ENCODE data around the gene MOGAT2.

The MOGAT2 gene

GRCh38 chr11:75767793-75768111, 50.1 kb downstream of the MOGAT2 start:
- H3K27me3 ChIP-seq (ENCODE audit: control insufficient read depth, insufficient read depth, low read length), result no peaks in the 10 kb centered on the region
- H3K9ac ChIP-seq (ENCODE audit: low read length), result no peak overlapping the region
- no peak overlapping the region for H3K27ac ChIP-seq (ENCODE audit: low read depth, low read length)
- peak overlapping the region; percentile 57 for H3K4me3 ChIP-seq (ENCODE audit: low read length)
- H3K36me3 ChIP-seq (ENCODE audit: control insufficient read depth, insufficient read depth, low read length), result no peaks in the 10 kb centered on the region
- H3K4me1 ChIP-seq (ENCODE audit: control insufficient read depth, insufficient read depth, low read length), result peaks cover 5% of the 10 kb centered on the region

DNA sequence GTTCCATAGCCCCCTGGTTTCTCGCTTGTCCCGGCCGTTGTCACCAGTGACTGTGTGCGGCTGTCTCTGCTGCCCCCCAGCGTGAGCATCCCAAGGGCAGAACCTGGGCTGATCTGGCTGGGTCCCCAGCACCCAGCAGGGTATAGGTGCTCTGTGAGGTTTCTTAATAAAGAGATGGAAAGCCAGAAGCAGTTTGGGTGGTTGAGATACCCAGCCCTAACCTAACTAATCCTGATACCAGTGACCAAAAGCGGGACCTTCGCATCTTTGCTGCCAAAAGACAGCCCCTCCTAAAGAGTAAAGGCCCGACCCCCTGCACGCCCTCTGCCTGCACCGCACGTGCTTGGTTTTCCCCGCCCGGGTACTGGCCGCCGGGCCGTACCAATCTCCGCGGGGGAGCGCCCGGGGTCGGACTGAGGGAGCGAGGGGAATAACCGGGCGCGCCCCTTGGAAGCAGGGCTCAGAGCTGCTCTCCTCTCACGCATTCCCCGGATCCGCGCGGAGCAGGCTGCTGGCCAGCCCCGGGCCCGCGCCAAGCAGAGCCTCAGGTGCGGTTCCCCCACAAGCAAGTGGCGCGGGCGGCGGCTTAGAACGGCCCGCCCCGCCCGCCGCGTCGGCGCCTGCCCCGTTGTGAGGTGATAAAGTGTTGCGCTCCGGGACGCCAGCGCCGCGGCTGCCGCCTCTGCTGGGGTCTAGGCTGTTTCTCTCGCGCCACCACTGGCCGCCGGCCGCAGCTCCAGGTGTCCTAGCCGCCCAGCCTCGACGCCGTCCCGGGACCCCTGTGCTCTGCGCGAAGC, 50.7 kb downstream of the MOGAT2 start, which contains the start of gene DGAT2:
TSS of gene DGAT2 (plus strand) at position 667 of the 797 bp plus-strand sequence. CDS start 214 bp downstream, outside the sequence.
- Histone ChIP-seq H3K4me1 (ENCODE audit: control insufficient read depth, insufficient read depth, low read length) (peaks cover 5% of the 10 kb centered on the region), H3K36me3 (ENCODE audit: control insufficient read depth, insufficient read depth, low read length) (no peaks in the 10 kb centered on the region), H3K4me3 (ENCODE audit: low read length) (peak within 1 kb of the TSS; percentile 57), H3K9ac (ENCODE audit: low read length) (no peak within 1 kb of the TSS), H3K27ac (ENCODE audit: low read depth, low read length) (no peak within 1 kb of the TSS), H3K27me3 (ENCODE audit: control insufficient read depth, insufficient read depth, low read length) (no peaks in the 10 kb centered on the region)

DNA sequence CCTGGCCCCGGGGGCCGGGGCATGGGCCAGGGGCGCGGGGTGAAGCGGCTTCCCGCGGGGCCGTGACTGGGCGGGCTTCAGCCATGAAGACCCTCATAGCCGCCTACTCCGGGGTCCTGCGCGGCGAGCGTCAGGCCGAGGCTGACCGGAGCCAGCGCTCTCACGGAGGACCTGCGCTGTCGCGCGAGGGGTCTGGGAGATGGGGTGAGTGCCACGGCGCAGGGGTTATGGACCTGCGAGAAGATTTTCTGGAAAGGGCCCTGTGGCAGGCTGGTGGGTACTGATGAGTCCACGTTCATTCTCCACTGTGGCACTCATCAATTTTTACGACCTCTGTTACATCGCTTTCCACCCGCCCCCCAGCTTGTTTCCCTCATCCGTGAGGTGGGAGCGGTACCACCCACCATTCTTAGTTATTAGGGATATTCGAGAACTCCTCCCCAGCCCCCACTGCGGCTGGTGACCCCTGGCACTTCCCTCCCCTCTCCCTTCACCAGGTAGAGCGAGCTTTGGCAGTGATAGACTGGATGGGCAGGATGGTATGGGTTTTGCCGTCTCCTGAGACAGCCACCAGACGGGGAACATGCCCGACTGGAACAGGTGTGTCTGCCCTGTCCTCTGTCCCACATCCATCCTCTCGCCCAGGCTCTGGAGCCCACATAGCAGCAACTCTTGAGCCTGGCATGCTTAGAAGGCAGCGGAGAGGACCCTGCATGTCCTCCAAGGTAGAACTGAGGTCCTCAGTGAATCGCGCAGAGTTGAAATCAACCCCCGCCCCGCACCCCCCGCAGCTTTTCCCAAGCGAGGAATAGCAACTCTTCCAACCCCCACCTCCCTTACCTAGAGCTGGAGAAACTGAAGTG, 51.5 kb downstream of the MOGAT2 start:
- Histone ChIP-seq H3K36me3 (ENCODE audit: control insufficient read depth, insufficient read depth, low read length) (no peaks in the 10 kb centered on the region), H3K27me3 (ENCODE audit: control insufficient read depth, insufficient read depth, low read length) (no peaks in the 10 kb centered on the region), H3K4me3 (ENCODE audit: low read length) (peak overlapping the region; percentile 57), H3K9ac (ENCODE audit: low read length) (no peak overlapping the region), H3K4me1 (ENCODE audit: control insufficient read depth, insufficient read depth, low read length) (peaks cover 5% of the 10 kb centered on the region), H3K27ac (ENCODE audit: low read depth, low read length) (no peak overlapping the region)

DNA sequence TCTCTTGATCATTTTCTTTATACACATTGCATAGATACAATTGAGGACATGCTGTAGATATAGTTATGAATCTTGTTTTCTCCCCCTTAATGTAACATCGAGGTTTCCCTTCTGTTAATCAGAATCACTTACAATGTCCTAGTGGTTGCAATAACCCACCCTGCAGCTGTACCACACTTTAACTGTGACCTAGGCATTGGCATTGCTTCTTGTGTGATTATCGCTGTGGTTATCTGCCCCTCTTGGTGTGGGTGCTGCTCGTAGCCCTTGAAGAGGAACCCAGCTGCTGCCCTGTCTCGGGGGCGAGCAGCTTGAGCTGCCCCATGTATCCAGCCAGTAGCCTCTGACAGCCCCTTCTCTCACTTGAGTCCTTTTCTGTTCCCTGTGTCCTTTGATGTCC, 52.5 kb downstream of the MOGAT2 start:
- no peak overlapping the region for H3K4me3 ChIP-seq (ENCODE audit: low read length)
- H3K27me3 ChIP-seq (ENCODE audit: control insufficient read depth, insufficient read depth, low read length), result no peaks in the 10 kb centered on the region
- H3K27ac ChIP-seq (ENCODE audit: low read depth, low read length), result no peak overlapping the region
- no peaks in the 10 kb centered on the region for H3K36me3 ChIP-seq (ENCODE audit: control insufficient read depth, insufficient read depth, low read length)
- no peak overlapping the region for H3K9ac ChIP-seq (ENCODE audit: low read length)
- H3K4me1 ChIP-seq (ENCODE audit: control insufficient read depth, insufficient read depth, low read length), result peaks cover 5% of the 10 kb centered on the region

GRCh38 chr11:75771646-75772410, 54.2 kb downstream of the MOGAT2 start:
- no peak overlapping the region for H3K9ac ChIP-seq (ENCODE audit: low read length)
- no peak overlapping the region for H3K4me3 ChIP-seq (ENCODE audit: low read length)
- peaks cover 5% of the 10 kb centered on the region for H3K4me1 ChIP-seq (ENCODE audit: control insufficient read depth, insufficient read depth, low read length)
- H3K27ac ChIP-seq (ENCODE audit: low read depth, low read length), result no peak overlapping the region
- no peaks in the 10 kb centered on the region for H3K36me3 ChIP-seq (ENCODE audit: control insufficient read depth, insufficient read depth, low read length)
- no peaks in the 10 kb centered on the region for H3K27me3 ChIP-seq (ENCODE audit: control insufficient read depth, insufficient read depth, low read length)

DNA sequence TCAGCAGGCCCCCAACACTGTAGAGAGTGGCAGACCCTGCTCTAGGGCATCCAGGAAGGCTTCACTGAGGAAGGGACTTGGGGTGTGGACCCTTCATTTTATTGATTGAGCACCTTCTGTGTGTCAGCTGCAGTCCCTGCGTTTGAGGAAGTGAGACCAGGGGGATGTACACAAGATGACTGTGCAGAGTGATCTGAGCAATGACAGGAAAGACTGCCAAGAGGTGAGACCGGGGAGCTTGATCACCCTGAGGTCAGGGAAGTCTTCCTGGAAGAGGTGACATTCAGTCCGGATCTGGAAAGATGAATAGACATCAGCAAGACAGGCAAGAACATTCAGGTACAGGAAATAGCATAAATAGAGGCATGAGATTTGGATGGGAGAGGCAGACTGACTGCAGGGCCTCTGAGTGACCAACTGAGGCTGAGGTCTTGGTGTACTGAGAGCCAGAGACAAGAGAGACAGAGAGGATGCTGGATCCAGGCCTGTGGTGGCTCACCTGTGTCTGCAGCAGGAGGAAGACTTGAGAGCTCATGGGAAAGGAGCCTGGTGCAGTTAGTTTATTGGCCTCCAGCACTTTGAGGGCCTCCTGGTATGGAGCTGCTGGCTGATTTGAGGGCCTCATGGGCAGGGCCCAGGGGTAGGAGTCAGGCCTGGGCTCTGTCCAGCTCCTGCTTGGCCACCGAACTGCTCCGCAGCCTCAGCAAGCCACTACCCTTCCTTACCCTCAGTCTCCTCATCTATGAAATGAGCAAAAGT, 56.1 kb downstream of the MOGAT2 start:
- no peaks in the 10 kb centered on the region for H3K36me3 ChIP-seq (ENCODE audit: control insufficient read depth, insufficient read depth, low read length)
- no peaks in the 10 kb centered on the region for H3K27me3 ChIP-seq (ENCODE audit: control insufficient read depth, insufficient read depth, low read length)
- H3K4me3 ChIP-seq (ENCODE audit: low read length), result no peak overlapping the region
- no peak overlapping the region for H3K9ac ChIP-seq (ENCODE audit: low read length)
- no peaks in the 10 kb centered on the region for H3K4me1 ChIP-seq (ENCODE audit: control insufficient read depth, insufficient read depth, low read length)
- no peak overlapping the region for H3K27ac ChIP-seq (ENCODE audit: low read depth, low read length)

DNA sequence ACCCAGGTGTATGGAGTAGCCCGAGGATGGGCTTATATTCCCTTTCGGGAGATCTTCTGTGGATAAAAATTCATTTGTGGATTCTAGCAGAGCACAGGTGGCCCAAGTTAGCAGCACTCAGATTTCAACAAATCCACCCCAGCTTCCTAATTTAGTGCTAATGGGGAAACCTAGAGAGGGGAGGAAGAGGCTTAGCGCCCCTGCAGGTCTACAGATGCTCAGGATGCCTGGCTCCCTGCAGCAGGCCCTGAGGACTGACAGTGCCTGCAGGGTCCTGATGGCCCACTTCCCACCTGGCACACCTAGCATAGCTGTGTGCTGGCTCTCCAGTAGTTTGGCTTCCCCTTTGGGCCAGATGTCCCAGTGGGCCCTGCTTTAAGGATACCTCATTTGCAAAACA, 57.4 kb downstream of the MOGAT2 start:
- Histone ChIP-seq H3K4me3 (ENCODE audit: low read length) (no peak overlapping the region), H3K4me1 (ENCODE audit: control insufficient read depth, insufficient read depth, low read length) (no peaks in the 10 kb centered on the region), H3K36me3 (ENCODE audit: control insufficient read depth, insufficient read depth, low read length) (no peaks in the 10 kb centered on the region), H3K27ac (ENCODE audit: low read depth, low read length) (no peak overlapping the region), H3K27me3 (ENCODE audit: control insufficient read depth, insufficient read depth, low read length) (no peaks in the 10 kb centered on the region), H3K9ac (ENCODE audit: low read length) (no peak overlapping the region)

DNA sequence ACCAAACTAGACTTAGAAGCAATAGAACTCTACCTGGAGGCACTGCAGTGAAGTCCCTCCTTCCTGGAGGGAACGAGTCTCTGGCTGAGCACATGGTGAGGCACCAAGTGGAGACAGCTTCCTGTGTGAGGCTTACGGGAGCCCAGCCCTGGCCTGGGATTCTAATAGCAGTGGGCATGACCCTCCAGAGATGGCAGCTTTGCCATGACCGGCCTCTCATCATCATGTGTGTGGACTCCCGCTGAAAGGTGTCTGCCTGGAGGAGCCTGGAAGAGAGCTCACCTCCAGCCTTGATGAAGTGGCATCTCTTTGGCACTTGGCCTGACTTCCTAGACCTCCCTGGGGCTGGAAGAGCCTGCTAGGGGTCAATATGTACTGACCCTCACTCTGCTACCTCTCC, 58.9 kb downstream of the MOGAT2 start:
- Histone ChIP-seq H3K27ac (ENCODE audit: low read depth, low read length) (no peak overlapping the region), H3K4me1 (ENCODE audit: control insufficient read depth, insufficient read depth, low read length) (no peaks in the 10 kb centered on the region), H3K4me3 (ENCODE audit: low read length) (no peak overlapping the region), H3K36me3 (ENCODE audit: control insufficient read depth, insufficient read depth, low read length) (no peaks in the 10 kb centered on the region), H3K9ac (ENCODE audit: low read length) (no peak overlapping the region), H3K27me3 (ENCODE audit: control insufficient read depth, insufficient read depth, low read length) (no peaks in the 10 kb centered on the region)

- Histone ChIP-seq H3K4me1 (ENCODE audit: control insufficient read depth, insufficient read depth, low read length) (no peaks in the 10 kb centered on the region), H3K36me3 (ENCODE audit: control insufficient read depth, insufficient read depth, low read length) (no peaks in the 10 kb centered on the region), H3K27me3 (ENCODE audit: control insufficient read depth, insufficient read depth, low read length) (no peaks in the 10 kb centered on the region), H3K4me3 (ENCODE audit: low read length) (no peak overlapping the region), H3K9ac (ENCODE audit: low read length) (no peak overlapping the region), H3K27ac (ENCODE audit: low read depth, low read length) (no peak overlapping the region)
Observed at GRCh38 chr11:75777461-75778110, 59.9 kb downstream of the MOGAT2 start.

DNA sequence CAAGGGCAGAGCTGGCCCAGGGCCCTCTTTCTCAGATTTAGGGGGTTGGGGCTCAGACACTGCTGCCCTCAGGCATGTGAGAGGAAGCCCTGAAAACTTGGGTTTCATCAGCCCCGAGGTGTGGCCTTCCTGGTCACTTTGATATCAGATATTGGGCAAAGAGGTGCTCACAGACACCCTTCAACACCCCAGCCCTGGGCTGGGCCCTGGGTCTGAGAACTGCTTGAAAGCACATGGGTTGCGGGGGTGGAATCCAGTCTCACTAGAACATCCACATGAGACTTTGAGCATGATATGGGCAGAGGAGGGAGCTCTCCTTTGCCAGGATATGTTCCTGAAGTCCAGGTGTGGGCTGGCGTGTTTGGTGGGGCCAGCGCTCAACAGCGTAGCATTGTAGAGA, 61.3 kb downstream of the MOGAT2 start:
- H3K9ac ChIP-seq (ENCODE audit: low read length), result no peak overlapping the region
- H3K36me3 ChIP-seq (ENCODE audit: control insufficient read depth, insufficient read depth, low read length), result no peaks in the 10 kb centered on the region
- no peak overlapping the region for H3K4me3 ChIP-seq (ENCODE audit: low read length)
- H3K4me1 ChIP-seq (ENCODE audit: control insufficient read depth, insufficient read depth, low read length), result no peaks in the 10 kb centered on the region
- H3K27ac ChIP-seq (ENCODE audit: low read depth, low read length), result no peak overlapping the region
- H3K27me3 ChIP-seq (ENCODE audit: control insufficient read depth, insufficient read depth, low read length), result no peaks in the 10 kb centered on the region

- H3K27ac ChIP-seq (ENCODE audit: low read depth, low read length), result no peak overlapping the region
- H3K4me1 ChIP-seq (ENCODE audit: control insufficient read depth, insufficient read depth, low read length), result no peaks in the 10 kb centered on the region
- no peaks in the 10 kb centered on the region for H3K36me3 ChIP-seq (ENCODE audit: control insufficient read depth, insufficient read depth, low read length)
Observed at GRCh38 chr11:75779960-75780359, 62.3 kb downstream of the MOGAT2 start.

More at GRCh38 chr11:75779960-75780359, 62.3 kb downstream of the MOGAT2 start:
- H3K27me3 ChIP-seq (ENCODE audit: control insufficient read depth, insufficient read depth, low read length), result no peaks in the 10 kb centered on the region
- H3K4me3 ChIP-seq (ENCODE audit: low read length), result no peak overlapping the region
- no peak overlapping the region for H3K9ac ChIP-seq (ENCODE audit: low read length)
